Trophoblast cell (in vitro differentiated cells and primary cell): ENCODE results near the gene CTSA.
A peak's percentile ranks its signal among the peaks of the same experiment; 100 is the strongest.

Experiments
- DNase-seq, 2 donors: peaks; one replicate each; pipeline ENCODE4 v3.0.0-alpha.2; 2016
- H2AFZ ChIP-seq: 2 replicates; pipeline ENCODE4 v1.6.1; 2013; ENCODE audit warnings: low read length, moderate library complexity, mild to moderate bottlenecking; ENCODE audit not compliant: insufficient read depth, poor library complexity
- H2AK5ac ChIP-seq: 2 replicates; pipeline ENCODE4 v1.6.1; 2013; ENCODE audit warnings: mild to moderate bottlenecking, low read length
- H2BK120ac ChIP-seq: 2 replicates; pipeline ENCODE4 v1.6.1; 2013; ENCODE audit warnings: low read length, mild to moderate bottlenecking, moderate library complexity; ENCODE audit not compliant: insufficient read depth, poor library complexity
- H2BK12ac ChIP-seq: 2 replicates; pipeline ENCODE4 v1.6.1; 2013; ENCODE audit warnings: mild to moderate bottlenecking, low read length, moderate library complexity
- H2BK5ac ChIP-seq: 2 replicates; pipeline ENCODE4 v1.6.1; 2013; ENCODE audit warnings: low read length, low read depth, moderate library complexity, mild to moderate bottlenecking; ENCODE audit not compliant: poor library complexity
- H3K14ac ChIP-seq: 2 replicates; pipeline ENCODE4 v1.6.1; 2013; ENCODE audit warnings: mild to moderate bottlenecking, low read length
- H3K18ac ChIP-seq: 2 replicates; pipeline ENCODE4 v1.6.1; 2013; ENCODE audit warnings: mild to moderate bottlenecking, low read length
- H3K23ac ChIP-seq: 2 replicates; pipeline ENCODE4 v1.6.1; 2013; ENCODE audit warnings: low read length
- H3K27ac ChIP-seq: 2 replicates; pipeline ENCODE4 v1.5.1; 2013; ENCODE audit warnings: low read depth, mild to moderate bottlenecking, inconsistent platforms, low read length, moderate library complexity
- H3K27me3 ChIP-seq: 2 replicates; pipeline ENCODE4 v1.6.1; 2013; ENCODE audit warnings: inconsistent platforms, mild to moderate bottlenecking, low read length, moderate library complexity; ENCODE audit not compliant: insufficient read depth
- H3K36me3 ChIP-seq, 2 experiments: 1 replicate in 1 of 2; 2 replicates in 1 of 2; pipeline ENCODE4 v1.6.1; 2013; ENCODE audit warnings: low read length in 2 of 2, mild to moderate bottlenecking in 2 of 2, moderate library complexity in 1 of 2; ENCODE audit not compliant: insufficient read depth in 2 of 2, control insufficient read depth in 1 of 2
- H3K4ac ChIP-seq: 2 replicates; pipeline ENCODE4 v1.6.1; 2013; ENCODE audit warnings: low read depth, mild to moderate bottlenecking, low read length, moderate library complexity
- H3K4me1 ChIP-seq, 2 experiments: 1 replicate in 1 of 2; 2 replicates in 1 of 2; pipeline ENCODE4 v1.6.1; 2013; ENCODE audit warnings: low read length in 2 of 2, mild to moderate bottlenecking in 2 of 2, moderate library complexity in 1 of 2; ENCODE audit not compliant: insufficient read depth in 2 of 2, control insufficient read depth in 1 of 2
- H3K4me2 ChIP-seq: 2 replicates; pipeline ENCODE4 v1.6.1; 2013; ENCODE audit warnings: inconsistent platforms, mild to moderate bottlenecking, low read length, moderate library complexity
- H3K4me3 ChIP-seq: 2 replicates; pipeline ENCODE4 v1.5.1; 2013; ENCODE audit warnings: mild to moderate bottlenecking, low read depth, low read length, inconsistent platforms
- H3K79me1 ChIP-seq: one replicate; pipeline ENCODE4 v1.6.1; 2013; ENCODE audit warnings: low read length
- H3K79me2 ChIP-seq: 2 replicates; pipeline ENCODE4 v1.6.1; 2013; ENCODE audit warnings: low read length, mild to moderate bottlenecking; ENCODE audit not compliant: control insufficient read depth, insufficient read depth, poor library complexity
- H3K9ac ChIP-seq: 2 replicates; pipeline ENCODE4 v1.6.1; 2013; ENCODE audit warnings: mild to moderate bottlenecking, low read length
- H3K9me3 ChIP-seq: 2 replicates; pipeline ENCODE4 v1.6.1; 2013; ENCODE audit warnings: low read depth, mild to moderate bottlenecking, control low read depth, inconsistent platforms, low read length; ENCODE audit not compliant: insufficient read depth
- H4K12ac ChIP-seq: 2 replicates; pipeline ENCODE4 v1.6.1; 2013; ENCODE audit warnings: low read depth, mild to moderate bottlenecking, low read length, moderate library complexity
- H4K8ac ChIP-seq: 2 replicates; pipeline ENCODE4 v1.6.1; 2013; ENCODE audit warnings: low read depth, mild to moderate bottlenecking, low read length, moderate library complexity
- H4K91ac ChIP-seq: one replicate; pipeline ENCODE4 v1.6.1; 2013; ENCODE audit warnings: low read depth, mild to moderate bottlenecking, low read length, moderate library complexity
- WGBS: extraction: QIAGEN DNeasy Blood & Tissue Kit; methylation state at CpG from one replicate; pipeline ENCODE4 v1.1.7; 2013; ENCODE audit warnings: missing lambda C conversion rate; ENCODE audit not compliant: insufficient read length, insufficient coverage; ENCODE audit errors: extremely low coverage; 5-methylcytosine and 5-hydroxymethylcytosine counted together

CTSA gene

DNA sequence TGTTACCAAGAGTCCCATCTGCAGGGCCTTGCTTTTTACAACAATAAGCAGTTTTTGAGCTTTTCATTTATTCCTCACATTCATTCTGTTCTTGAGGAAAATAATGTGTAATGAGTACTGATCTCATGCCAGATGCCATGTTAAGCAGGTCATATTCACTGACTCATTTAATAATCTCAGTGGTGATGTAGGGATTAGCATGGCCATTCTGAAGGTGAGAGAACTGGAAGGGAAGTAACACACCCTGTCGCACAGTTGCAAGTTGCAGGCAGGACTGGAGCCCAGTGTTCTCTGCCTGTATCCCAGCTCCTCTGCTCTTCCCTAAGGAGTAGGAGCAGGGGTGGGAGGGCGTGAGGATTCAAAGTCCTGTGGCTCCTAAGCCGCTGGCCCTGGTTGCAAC, 48.9 kb downstream of the CTSA start:
- no peak overlapping the region for H3K4me2 ChIP-seq
- H3K4me1 ChIP-seq: no peaks in the 10 kb centered on the region
- H4K12ac ChIP-seq: no peak overlapping the region
- H3K14ac ChIP-seq: no peak overlapping the region
- no peak overlapping the region for H2BK12ac ChIP-seq
- H3K27me3 ChIP-seq: no peaks in the 10 kb centered on the region
- no peak overlapping the region for H3K4me3 ChIP-seq
- no peak overlapping the region for H2AFZ ChIP-seq
- H3K79me1 ChIP-seq: no peaks in the 10 kb centered on the region
- no peak overlapping the region for H4K91ac ChIP-seq
- no peak for DNase-seq
- H3K4ac ChIP-seq: no peak overlapping the region
- no CpG with 5 or more reads among the region's 3 CpGs for WGBS
- no peak overlapping the region for H3K23ac ChIP-seq
- H3K9ac ChIP-seq: no peak overlapping the region
- H3K9me3 ChIP-seq: peaks cover 5% of the 10 kb centered on the region
- no peak overlapping the region for H3K27ac ChIP-seq
- no peak overlapping the region for H2BK5ac ChIP-seq
- H3K36me3 ChIP-seq: peaks cover 54 to 62% of the 10 kb centered on the region in 2 experiments
- no peak overlapping the region for H2BK120ac ChIP-seq
- H2AK5ac ChIP-seq: no peak overlapping the region
- no peaks in the 10 kb centered on the region for H3K79me2 ChIP-seq
- H3K18ac ChIP-seq: no peak overlapping the region
- H4K8ac ChIP-seq: no peak overlapping the region

DNA sequence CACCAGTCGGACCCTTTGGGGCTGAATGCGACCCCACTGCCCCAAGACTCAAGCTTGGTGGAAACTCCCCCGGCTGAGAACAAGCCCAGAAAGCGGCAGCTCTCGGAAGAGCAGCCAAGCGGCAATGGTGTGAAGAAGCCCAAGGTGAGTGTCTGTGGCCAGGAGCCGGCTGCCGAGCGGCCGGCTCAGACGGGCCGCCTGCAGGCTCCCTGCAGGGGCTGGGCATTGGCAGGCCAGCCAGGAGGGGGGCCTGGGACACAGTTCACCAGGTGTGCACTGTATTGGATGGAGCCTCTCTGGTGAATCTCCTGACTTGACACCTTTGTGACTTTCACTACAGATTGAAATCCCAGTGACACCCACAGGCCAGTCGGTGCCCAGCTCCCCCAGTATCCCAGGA, 49.3 kb downstream of the CTSA start:
- H3K18ac ChIP-seq: no peak overlapping the region
- no peaks in the 10 kb centered on the region for H3K79me1 ChIP-seq
- no peak overlapping the region for H4K12ac ChIP-seq
- no peak overlapping the region for H2BK5ac ChIP-seq
- H2BK120ac ChIP-seq: no peak overlapping the region
- H3K4me2 ChIP-seq: no peak overlapping the region
- no peak overlapping the region for H2AK5ac ChIP-seq
- no CpG with 5 or more reads among the region's 13 CpGs for WGBS
- no peak overlapping the region for H4K91ac ChIP-seq
- no peak overlapping the region for H2BK12ac ChIP-seq
- H3K4me3 ChIP-seq: no peak overlapping the region
- no peak overlapping the region for H3K23ac ChIP-seq
- H3K14ac ChIP-seq: no peak overlapping the region
- H3K4ac ChIP-seq: no peak overlapping the region
- no peak overlapping the region for H2AFZ ChIP-seq
- no peaks in the 10 kb centered on the region for H3K4me1 ChIP-seq
- H3K9ac ChIP-seq: no peak overlapping the region
- no peak overlapping the region for H3K27ac ChIP-seq
- DNase-seq: no peak
- peaks cover 5% of the 10 kb centered on the region for H3K9me3 ChIP-seq
- H3K27me3 ChIP-seq: no peaks in the 10 kb centered on the region
- H3K36me3 ChIP-seq: peaks cover 57 to 66% of the 10 kb centered on the region in 2 experiments
- no peaks in the 10 kb centered on the region for H3K79me2 ChIP-seq
- no peak overlapping the region for H4K8ac ChIP-seq

DNA sequence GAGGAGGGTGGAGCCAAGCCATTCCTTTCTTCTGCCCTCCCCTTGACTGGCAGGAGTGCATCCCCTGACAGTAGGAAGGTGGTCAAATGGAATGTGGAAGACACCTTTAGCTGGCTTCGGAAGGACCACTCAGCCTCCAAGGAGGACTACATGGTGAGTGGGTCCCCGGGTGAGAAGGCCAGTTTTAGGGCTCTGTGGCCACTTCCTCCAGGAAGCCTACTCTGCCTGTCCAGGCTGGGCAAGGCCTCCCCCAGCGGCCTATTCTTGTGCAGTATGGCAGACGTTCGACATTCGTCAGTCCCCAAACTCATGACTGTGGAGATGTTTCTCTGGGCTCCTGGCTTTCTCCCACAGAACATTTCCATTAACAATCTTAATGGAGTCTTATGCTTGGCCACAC, 52.5 kb downstream of the CTSA start:
- Histone ChIP-seq H3K36me3 (peaks cover 79 to 85% of the 10 kb centered on the region in 2 experiments), H3K4me2 (no peak overlapping the region), H2BK5ac (no peak overlapping the region), H2BK12ac (no peak overlapping the region), H3K23ac (no peak overlapping the region), H3K4ac (no peak overlapping the region), H4K91ac (no peak overlapping the region), H3K4me1 (no peaks in the 10 kb centered on the region), H3K4me3 (no peak overlapping the region), H4K8ac (no peak overlapping the region), H3K9ac (no peak overlapping the region), H2AFZ (no peak overlapping the region), H3K14ac (no peak overlapping the region), H2BK120ac (no peak overlapping the region), H3K9me3 (peaks cover 5% of the 10 kb centered on the region), H3K79me1 (no peaks in the 10 kb centered on the region), H2AK5ac (no peak overlapping the region), H4K12ac (no peak overlapping the region), H3K79me2 (no peaks in the 10 kb centered on the region), H3K27ac (no peak overlapping the region), H3K18ac (no peak overlapping the region), H3K27me3 (no peaks in the 10 kb centered on the region)
- WGBS: no CpG with 5 or more reads among the region's 6 CpGs
- DNase-seq: no peak

DNA sequence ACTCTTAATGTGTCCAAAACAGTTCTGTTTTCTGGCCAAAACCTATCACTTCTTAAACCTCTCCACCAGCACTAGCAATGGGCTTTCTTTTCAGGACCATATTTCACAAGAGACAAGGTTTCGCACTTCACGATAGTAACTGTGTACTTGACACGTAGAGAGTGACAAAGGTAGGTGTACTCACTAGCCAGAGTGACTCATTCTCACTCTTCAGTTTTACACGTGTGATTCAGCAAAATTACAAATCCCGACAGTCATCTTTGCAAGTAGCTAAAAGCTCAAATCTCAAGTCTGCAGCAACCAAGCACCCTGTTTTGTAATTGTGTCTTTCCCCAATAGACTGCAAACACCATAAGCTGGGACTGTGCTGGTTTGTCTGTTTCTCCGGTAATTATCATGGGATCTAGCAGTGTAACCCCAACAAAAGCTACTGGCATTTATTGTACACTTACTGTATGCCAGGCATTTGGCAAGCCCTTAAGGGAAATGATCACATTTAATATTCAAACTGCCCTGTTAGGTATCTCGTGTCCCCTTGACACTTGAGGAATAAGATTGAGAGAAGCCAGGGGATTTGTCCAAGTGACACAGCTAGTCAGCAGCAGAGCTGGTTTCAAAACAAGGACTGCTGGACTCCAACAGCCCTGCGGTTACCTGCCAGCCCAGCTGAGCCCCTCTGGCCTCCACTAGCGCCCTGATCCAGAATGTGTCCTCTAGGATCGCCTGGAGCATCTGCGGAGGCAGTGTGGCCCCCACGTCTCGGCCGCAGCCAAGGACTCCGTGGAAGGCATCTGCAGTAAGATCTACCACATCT, 53.2 kb downstream of the CTSA start:
- H4K8ac ChIP-seq: no peak overlapping the region
- no peaks in the 10 kb centered on the region for H3K27me3 ChIP-seq
- peak in 1 of 2 donors; percentile 47 for DNase-seq
- H3K9me3 ChIP-seq: peaks cover 2% of the 10 kb centered on the region
- H3K79me1 ChIP-seq: no peaks in the 10 kb centered on the region
- no peak overlapping the region for H3K18ac ChIP-seq
- H2BK12ac ChIP-seq: no peak overlapping the region
- no peak overlapping the region for H2AK5ac ChIP-seq
- no peak overlapping the region for H3K27ac ChIP-seq
- WGBS: no CpG with 5 or more reads among the region's 15 CpGs
- no peak overlapping the region for H2BK5ac ChIP-seq
- no peak overlapping the region for H3K14ac ChIP-seq
- no peaks in the 10 kb centered on the region for H3K79me2 ChIP-seq
- H3K36me3 ChIP-seq: peaks cover 79 to 85% of the 10 kb centered on the region in 2 experiments
- no peak overlapping the region for H2AFZ ChIP-seq
- H3K4me3 ChIP-seq: no peak overlapping the region
- H4K12ac ChIP-seq: no peak overlapping the region
- H3K9ac ChIP-seq: no peak overlapping the region
- H3K4me2 ChIP-seq: no peak overlapping the region
- H3K4ac ChIP-seq: no peak overlapping the region
- H4K91ac ChIP-seq: no peak overlapping the region
- no peak overlapping the region for H3K23ac ChIP-seq
- H3K4me1 ChIP-seq: no peaks in the 10 kb centered on the region
- no peak overlapping the region for H2BK120ac ChIP-seq
